Spleen (tissue), 7 donors: Measurements from ENCODE around the gene GRB10.

ENCODE experiments used
- POLR2A ChIP-seq, 3 donors: fragments of 450-650 bp; IDR thresholded peaks; one replicate each; pipeline ENCODE4 v1.5.1; 2017; ENCODE audit warnings: antibody characterized with exemption in 3 of 3, mild to moderate bottlenecking in 1 of 3
- POLR2AphosphoS5 ChIP-seq, 3 donors: sonication (generic); formaldehyde crosslinking; IDR thresholded peaks; one replicate each; pipeline ENCODE4 v1.5.1; 2017; ENCODE audit warnings: antibody characterized with exemption in 3 of 3
- TF ChIP-seq, protein P1 (sequence below), 11 experiments: fragments of 200-600 bp in 7 of 11; fragments of 450-650 bp in 4 of 11; sonication (generic) in 4 of 11; IDR thresholded peaks in 8 of 11; conservative IDR thresholded peaks in 3 of 11; 1 replicate in 7 of 11; 2 replicates in 4 of 11; pipeline versions ENCODE4 v1.4.0 to v1.8.0; 2016 to 2021; ENCODE audit warnings: antibody characterized with exemption in 11 of 11, inconsistent platforms in 4 of 11, mild to moderate bottlenecking in 1 of 11
- donor health status: DM: no; HTN: no; CAD: no; lungs with moderate emphysema.
- donor health status: DM: no; HTN: no; CAD: no.
- donor health status: DM: no; HTN: no; CAD: no.

DNA sequence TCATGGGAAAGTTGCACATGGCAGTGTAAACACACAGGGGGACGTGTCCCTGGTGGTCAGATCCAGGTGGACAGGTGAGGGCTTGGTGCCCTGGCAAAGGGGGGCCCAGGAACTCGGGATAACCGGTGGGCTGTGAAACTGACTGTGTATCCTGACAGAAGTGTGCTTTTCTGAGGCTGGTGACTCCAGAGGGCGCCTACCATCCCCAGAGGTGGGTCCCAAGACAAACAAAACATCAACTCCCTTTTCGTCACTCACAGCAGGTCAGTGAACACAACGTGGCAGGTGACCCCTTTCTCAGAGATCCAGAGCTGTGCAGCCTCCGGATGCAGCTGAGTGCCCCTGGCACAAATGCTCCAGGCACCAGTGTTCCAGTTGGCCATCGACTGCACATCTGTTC, 161.5 kb downstream of the GRB10 start:
- TF ChIP-seq, protein P1, sequence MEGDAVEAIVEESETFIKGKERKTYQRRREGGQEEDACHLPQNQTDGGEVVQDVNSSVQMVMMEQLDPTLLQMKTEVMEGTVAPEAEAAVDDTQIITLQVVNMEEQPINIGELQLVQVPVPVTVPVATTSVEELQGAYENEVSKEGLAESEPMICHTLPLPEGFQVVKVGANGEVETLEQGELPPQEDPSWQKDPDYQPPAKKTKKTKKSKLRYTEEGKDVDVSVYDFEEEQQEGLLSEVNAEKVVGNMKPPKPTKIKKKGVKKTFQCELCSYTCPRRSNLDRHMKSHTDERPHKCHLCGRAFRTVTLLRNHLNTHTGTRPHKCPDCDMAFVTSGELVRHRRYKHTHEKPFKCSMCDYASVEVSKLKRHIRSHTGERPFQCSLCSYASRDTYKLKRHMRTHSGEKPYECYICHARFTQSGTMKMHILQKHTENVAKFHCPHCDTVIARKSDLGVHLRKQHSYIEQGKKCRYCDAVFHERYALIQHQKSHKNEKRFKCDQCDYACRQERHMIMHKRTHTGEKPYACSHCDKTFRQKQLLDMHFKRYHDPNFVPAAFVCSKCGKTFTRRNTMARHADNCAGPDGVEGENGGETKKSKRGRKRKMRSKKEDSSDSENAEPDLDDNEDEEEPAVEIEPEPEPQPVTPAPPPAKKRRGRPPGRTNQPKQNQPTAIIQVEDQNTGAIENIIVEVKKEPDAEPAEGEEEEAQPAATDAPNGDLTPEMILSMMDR (IDR thresholded peaks at IDR 0.05 in 8 of 11, conservative IDR thresholded peaks at IDR 0.05 in 3 of 11) = no peak
- TF ChIP-seq POLR2A (IDR thresholded peaks at IDR 0.05) (no peak), POLR2AphosphoS5 (IDR thresholded peaks at IDR 0.05) (no peak)
